Testis (tissue), 5 donors: Measurements from ENCODE around the gene GABRB1. TPM values are rescaled to one million over a fixed set of nuclear protein-coding genes. Genes with fewer than 3 reads are reported as not detected.

ENCODE experiments used
- DNase-seq: peaks from one replicate; pipeline ENCODE4 v3.0.0-alpha.2; 2019
- H3K27ac ChIP-seq, 2 donors: fragments of 200-600 bp; sonication (generic); one replicate each; pipeline ENCODE4 v1.5.1; 2019
- H3K27me3 ChIP-seq: fragments of 200-600 bp; sonication (generic); one replicate; pipeline ENCODE4 v1.5.1; 2019
- H3K36me3 ChIP-seq: fragments of 200-600 bp; sonication (generic); one replicate; pipeline ENCODE4 v1.5.1; 2017; ENCODE audit warnings: low read depth; ENCODE audit errors: missing control alignments
- H3K4me1 ChIP-seq: fragments of 200-600 bp; sonication (generic); one replicate; pipeline ENCODE4 v1.5.1; 2019
- H3K4me3 ChIP-seq, 2 donors: fragments of 200-600 bp; sonication (generic); one replicate each; pipeline ENCODE4 v1.5.1; 2017 to 2019
- H3K9me3 ChIP-seq: fragments of 200-600 bp; sonication (generic); one replicate; pipeline ENCODE4 v1.5.1; 2017
- POLR2A ChIP-seq: fragments of 450-650 bp; IDR thresholded peaks from one replicate; pipeline ENCODE4 v1.6.1; 2017; ENCODE audit warnings: antibody characterized with exemption, mild to moderate bottlenecking, moderate library complexity
- whole genome bisulfite sequencing, 2 donors: methylation state at CpG; one replicate each; pipeline ENCODE4 v1.1.5; 2018; 5-methylcytosine and 5-hydroxymethylcytosine counted together
- intact Hi-C: fragments of 100-400 bp; cut with DNase I; formaldehyde crosslinking; loops from one replicate; pipeline ENCODE4 v1.15.1; 2023; ENCODE audit warnings: low total_unique reads
- long read RNA-seq, 2 donors: transcript quantifications; one replicate each; lab custom pipeline, GENCODE V29; 2026
- polyA plus RNA-seq: library from polyadenylated mRNA; stranded (reverse); fragments of 350-450 nt; fragmentation: Illumina TruSeq; extraction: RNeasy Lipid Tissue Mini Kit (QIAGEN cat#74804); gene quantifications from one replicate; pipeline ENCODE4 v1.2.3, GENCODE V29; 2014; ENCODE audit warnings: low read depth, low replicate concordance; ENCODE audit not compliant: insufficient read depth
- total RNA-seq, 2 donors: library from RNA; depleted of rRNA; stranded (reverse); fragments of >200 nt; gene quantifications; one replicate each; pipeline ENCODE4 v1.2.3, GENCODE V29; 2016
- TF ChIP-seq, protein P1 (sequence below), 3 experiments: fragments of 450-650 bp in 2 of 3; fragments of 200-600 bp in 1 of 3; sonication (generic) in 1 of 3; IDR thresholded peaks; one replicate each; pipeline ENCODE4 v1.5.1; 2016 to 2019; ENCODE audit warnings: antibody characterized with exemption in 3 of 3, mild to moderate bottlenecking in 2 of 3, moderate library complexity in 1 of 3

Gene GABRB1
- under 1 TPM; 0.50 to 0.87 TPM for total RNA-seq
- not detected for polyA plus RNA-seq
- long read RNA-seq, donor 1, result 0 reads
- long read RNA-seq, donor 2, result 0 reads

DNA sequence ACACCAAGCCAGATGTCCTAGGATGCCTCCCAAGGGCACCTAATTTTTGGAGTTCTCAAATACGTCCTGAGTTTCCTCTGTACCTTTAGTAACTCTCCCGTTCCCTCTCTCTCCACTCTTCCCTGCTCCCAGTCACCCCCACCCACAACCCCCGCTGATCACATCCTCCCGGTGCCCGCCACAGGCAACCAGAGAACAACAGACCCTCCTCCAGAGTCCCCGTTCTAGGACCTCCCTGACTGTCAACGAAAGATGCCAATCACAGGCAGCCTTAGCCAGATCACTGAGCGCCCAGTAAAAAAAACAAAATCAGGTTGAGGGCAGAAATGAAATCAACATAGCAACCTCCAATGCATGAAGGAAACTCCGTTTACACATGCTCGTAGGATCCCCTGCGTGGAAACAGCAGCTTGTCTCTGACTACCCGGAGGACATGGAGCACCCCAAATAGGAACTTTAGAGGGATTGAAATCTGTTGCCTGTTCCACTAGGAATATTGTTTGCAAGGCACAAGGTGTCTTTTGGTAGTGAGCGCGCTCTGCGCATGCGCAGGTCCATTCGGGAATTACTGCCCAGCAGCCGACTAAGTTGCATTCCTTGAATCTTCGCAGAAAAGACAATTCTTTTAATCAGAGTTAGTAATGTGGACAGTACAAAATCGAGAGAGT, at the start of gene GABRB1:
Gene GABRB1 (plus strand): TSS at position 557 of the 668 bp plus-strand sequence.
- Histone ChIP-seq H3K9me3 (no peaks in the 10 kb centered on the region), H3K36me3 (no peaks in the 10 kb centered on the region), H3K27ac (no peak within 1 kb of the TSS), H3K27me3 (no peaks in the 10 kb centered on the region), H3K4me3 (peak within 1 kb of the TSS; percentile 27 to 43), H3K4me1 (peaks cover 7% of the 10 kb centered on the region)
- 6% methylated on average over 20 of the region's 20 CpGs for WGBS, 2 donors
- peak; percentile 66 for DNase-seq
- intact Hi-C loops, result no loop called here
- no peak for TF ChIP-seq POLR2A
- TF ChIP-seq, protein P1, sequence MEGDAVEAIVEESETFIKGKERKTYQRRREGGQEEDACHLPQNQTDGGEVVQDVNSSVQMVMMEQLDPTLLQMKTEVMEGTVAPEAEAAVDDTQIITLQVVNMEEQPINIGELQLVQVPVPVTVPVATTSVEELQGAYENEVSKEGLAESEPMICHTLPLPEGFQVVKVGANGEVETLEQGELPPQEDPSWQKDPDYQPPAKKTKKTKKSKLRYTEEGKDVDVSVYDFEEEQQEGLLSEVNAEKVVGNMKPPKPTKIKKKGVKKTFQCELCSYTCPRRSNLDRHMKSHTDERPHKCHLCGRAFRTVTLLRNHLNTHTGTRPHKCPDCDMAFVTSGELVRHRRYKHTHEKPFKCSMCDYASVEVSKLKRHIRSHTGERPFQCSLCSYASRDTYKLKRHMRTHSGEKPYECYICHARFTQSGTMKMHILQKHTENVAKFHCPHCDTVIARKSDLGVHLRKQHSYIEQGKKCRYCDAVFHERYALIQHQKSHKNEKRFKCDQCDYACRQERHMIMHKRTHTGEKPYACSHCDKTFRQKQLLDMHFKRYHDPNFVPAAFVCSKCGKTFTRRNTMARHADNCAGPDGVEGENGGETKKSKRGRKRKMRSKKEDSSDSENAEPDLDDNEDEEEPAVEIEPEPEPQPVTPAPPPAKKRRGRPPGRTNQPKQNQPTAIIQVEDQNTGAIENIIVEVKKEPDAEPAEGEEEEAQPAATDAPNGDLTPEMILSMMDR (IDR thresholded peaks at IDR 0.05), result no peak

GRCh38 chr4:46984781-46985180, 46.6 kb upstream of the GABRB1 start:
- no peaks in the 10 kb centered on the region for H3K4me1 ChIP-seq
- no peaks in the 10 kb centered on the region for H3K27me3 ChIP-seq
- no peak overlapping the region for H3K4me3 ChIP-seq
- no peaks in the 10 kb centered on the region for H3K36me3 ChIP-seq
- intact Hi-C loops, result no loop called here
- no peaks in the 10 kb centered on the region for H3K9me3 ChIP-seq
- WGBS, 2 donors, result 94 to 95% methylated on average over 1 of the region's 1 CpG
- TF ChIP-seq, protein P1 (IDR thresholded peaks at IDR 0.05), result no peak
- TF ChIP-seq POLR2A, result no peak
- H3K27ac ChIP-seq, result no peak overlapping the region
- DNase-seq, result no peak

- WGBS, 2 donors, result 61 to 67% methylated on average over 3 of the region's 3 CpGs
- TF ChIP-seq, protein P1 (IDR thresholded peaks at IDR 0.05), result no peak
- TF ChIP-seq POLR2A, result no peak
- intact Hi-C loops, result no loop called here
Observed at GRCh38 chr4:46986922-46987638, 44.3 kb upstream of the GABRB1 start.

DNA sequence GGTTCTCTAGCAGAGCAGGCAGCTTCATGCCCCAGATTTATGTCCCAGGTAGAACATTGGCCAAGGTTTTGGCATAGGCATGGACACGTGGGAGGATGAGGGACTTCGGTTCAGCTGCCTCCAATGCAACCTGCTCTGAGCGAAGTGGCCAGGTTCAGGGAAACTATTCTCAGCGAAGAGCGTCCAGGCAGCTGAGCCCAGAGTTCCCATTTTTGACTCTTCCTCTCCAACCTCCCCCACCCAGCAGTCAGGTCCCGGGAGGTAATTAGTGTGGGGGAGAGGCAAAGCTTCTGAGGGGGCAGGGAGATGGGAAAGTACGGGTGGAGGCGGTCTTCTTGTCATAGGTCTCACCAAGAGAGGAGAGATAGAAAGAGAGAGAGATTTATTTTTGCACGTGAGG, 39.0 kb upstream of the GABRB1 start:
- TF ChIP-seq, protein P1 (IDR thresholded peaks at IDR 0.05), result no peak
- TF ChIP-seq POLR2A, result no peak
- no peaks in the 10 kb centered on the region for H3K9me3 ChIP-seq
- H3K4me1 ChIP-seq, result peaks cover 9% of the 10 kb centered on the region
- no peaks in the 10 kb centered on the region for H3K27me3 ChIP-seq
- H3K27ac ChIP-seq, result no peak overlapping the region
- H3K36me3 ChIP-seq, result no peaks in the 10 kb centered on the region
- WGBS, 2 donors, result 7 to 12% methylated on average over 9 of the region's 9 CpGs
- intact Hi-C loops, result no loop called here
- no peak overlapping the region for H3K4me3 ChIP-seq
- no peak for DNase-seq

More at GRCh38 chr4:46986922-46987638, 44.3 kb upstream of the GABRB1 start:
- H3K9me3 ChIP-seq, result no peaks in the 10 kb centered on the region
- H3K4me1 ChIP-seq, result no peaks in the 10 kb centered on the region
- H3K27ac ChIP-seq, result no peak overlapping the region
- no peak for DNase-seq
- no peak overlapping the region for H3K4me3 ChIP-seq
- no peaks in the 10 kb centered on the region for H3K36me3 ChIP-seq
- no peaks in the 10 kb centered on the region for H3K27me3 ChIP-seq
